Stimulated activated CD4-positive, alpha-beta T cell treated with anti-CD3 and anti-CD28 coated beads, Interleukin-1b, Interleukin-23, amount 100 ng/mL, for 1 hour (primary cell): Measurements from ENCODE around the gene BORCS6.

Experiments used
- DNase-seq, 2 donors: peaks; one replicate each; pipeline ENCODE4 v3.0.0-alpha.2; 2020; ENCODE audit warnings: low read depth in 2 of 2

Gene BORCS6

DNA sequence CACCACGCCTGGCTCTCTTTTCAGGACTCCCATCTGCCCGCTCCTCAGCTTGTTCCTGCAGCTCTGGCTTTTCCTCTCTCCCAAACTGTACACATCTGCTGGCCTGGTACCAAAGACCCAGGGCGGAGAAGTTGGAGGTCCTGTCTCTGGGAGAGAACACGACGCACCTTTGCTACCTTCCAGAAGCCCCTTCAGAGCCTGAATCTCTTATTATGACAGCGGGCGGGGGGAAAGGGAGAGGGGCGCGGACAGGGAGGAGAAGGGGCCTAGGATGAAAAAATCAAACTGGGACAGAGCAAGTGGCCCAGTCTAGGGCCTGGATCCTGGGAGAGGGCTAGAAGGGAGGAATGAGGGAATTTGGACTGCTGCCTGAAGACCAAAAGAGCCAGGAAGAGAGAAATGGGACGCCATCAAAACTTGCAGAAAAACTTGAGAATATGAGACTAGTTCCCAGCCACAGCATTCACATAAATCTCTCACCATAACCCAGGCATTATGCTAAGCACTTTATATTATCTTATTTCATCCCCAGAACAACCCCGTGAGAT is 35.3 kb downstream of the BORCS6 start:
- no peak for DNase-seq

DNA sequence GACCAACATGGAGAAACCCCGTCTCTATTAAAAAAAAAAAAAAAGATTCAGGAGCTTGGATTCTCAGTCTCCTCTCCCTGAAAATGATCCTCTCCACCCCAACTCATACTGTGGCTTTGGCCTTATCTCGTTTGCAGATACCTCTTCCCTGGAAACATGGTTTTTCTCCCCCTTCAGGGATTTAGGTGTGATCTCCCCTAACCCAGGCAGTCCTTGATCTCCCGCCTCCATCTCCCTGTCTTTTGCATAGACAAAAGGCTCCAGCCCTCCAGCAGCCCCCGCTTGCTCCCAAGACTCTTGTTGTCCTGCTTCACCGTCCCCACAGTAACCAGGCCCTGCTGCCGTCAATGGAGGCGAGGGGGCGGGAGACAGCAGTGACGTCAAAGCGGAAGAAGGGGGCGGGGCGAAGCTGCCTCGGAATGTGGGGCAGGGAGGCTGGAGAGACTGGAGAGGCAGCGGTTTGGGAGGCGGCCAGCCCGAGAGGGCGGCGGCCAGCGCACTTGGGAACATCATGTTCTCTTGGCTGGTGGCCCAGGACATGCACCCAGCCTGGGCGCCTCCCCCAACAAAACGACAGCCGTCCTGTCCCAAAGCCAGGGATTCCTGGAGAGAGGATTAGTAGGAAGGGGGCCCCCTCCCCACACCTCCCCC is 35.9 kb downstream of the BORCS6 start:
- DNase-seq = peak; percentile 71

DNA sequence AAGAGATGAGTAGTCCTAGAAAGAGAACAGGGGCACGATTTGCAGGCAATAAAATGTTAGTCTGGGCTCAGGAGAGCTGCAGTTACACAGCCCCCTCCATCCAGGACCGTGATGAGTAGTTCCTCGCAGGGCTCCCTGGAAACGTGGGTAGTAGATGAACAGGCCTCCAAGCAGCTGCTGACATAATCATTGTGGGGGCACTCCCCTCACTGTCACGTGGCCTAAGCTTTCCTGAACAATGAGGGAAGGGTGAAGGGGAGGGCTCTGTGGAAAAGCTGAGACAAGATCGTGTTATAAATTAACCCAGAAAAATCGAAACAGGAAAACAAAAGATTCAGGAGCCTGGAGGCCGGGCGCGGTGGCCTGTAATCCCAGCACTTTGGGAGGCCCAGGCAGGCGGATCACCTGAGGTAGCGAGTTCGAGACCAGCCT is 36.4 kb downstream of the BORCS6 start:
- DNase-seq = no peak

DNA sequence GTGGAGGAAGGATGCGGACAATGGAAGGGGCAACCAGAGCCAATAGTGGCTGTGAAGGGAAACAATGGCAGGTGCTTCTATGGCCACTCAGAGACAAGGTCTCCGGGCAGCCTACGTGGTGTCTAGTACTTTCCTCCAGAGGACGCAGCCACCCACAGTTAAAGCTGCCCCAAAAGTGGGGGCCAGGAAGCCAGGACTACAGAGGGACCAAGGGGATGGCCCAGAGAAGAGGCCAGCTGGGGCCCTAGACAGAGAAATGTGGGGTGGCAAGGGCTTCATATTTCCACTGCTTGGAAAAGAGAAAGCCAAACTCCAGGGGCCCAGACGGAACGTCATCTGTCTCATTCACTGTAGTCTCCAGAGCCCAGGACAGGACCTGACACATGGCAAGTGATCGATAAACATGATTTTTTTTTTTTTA is 36.9 kb downstream of the BORCS6 start:
- DNase-seq = no peak

DNA sequence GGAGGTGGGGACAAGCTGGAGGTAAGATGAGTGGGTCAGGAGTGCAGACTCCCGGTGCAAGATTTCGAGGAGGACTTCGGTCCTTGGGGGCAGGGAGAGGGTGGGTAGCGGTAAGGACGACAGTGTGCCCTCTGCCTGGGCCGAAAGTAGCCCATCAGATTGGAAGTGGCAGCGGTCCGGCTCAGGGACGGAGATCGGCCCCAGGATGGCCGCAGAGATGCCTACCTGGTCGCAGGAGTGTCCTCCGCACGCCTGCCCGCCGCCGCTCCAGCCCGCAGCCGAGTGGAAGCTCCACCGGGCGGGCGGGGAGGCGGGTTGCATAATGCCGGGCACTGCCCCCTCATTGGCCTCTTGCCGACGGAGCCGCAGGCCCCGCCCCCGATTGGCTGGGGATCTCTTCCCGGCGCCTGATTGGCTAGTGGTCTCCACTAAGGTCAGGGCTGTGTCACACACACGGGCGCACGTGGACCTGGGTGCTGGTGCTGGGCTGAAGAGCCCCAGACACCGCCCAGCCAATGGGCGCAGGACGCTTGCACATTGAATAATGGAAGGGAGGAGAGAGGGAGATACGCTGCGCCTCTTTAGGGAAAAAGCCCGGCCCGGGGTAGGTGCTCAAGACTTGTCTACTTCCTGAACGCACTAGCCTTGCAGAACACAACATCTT is 37.7 kb downstream of the BORCS6 start, which contains the start of gene PER1:
Gene PER1, minus strand, starts transcription at position 293 of the 664 bp plus-strand sequence. CDS start 1,698 bp downstream, outside the sequence.
- peak; percentile 61 to 74 for DNase-seq

DNA sequence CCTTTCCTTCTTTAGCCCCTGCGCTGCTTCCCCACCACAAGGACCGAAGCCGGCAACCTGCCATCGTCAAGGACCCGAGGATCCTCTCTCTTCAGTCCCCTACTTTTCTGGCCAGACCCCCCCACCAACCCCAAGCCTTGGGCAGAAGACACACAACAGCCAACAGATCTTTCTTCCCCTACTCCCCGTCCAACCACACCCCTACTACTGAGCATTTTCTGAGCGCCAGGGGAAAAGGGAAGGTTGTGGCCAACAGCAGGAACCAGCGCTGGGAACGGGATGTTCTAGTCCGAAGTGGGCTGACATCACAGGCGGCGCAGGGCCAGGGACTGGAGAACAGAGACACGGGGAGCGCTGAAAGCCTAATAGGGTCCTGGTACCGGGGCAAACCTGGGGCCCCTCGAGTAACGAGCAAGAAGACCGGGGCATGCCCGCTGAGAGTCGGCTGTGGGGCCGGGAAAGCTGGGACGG is 38.3 kb downstream of the BORCS6 start:
- no peak for DNase-seq

DNA sequence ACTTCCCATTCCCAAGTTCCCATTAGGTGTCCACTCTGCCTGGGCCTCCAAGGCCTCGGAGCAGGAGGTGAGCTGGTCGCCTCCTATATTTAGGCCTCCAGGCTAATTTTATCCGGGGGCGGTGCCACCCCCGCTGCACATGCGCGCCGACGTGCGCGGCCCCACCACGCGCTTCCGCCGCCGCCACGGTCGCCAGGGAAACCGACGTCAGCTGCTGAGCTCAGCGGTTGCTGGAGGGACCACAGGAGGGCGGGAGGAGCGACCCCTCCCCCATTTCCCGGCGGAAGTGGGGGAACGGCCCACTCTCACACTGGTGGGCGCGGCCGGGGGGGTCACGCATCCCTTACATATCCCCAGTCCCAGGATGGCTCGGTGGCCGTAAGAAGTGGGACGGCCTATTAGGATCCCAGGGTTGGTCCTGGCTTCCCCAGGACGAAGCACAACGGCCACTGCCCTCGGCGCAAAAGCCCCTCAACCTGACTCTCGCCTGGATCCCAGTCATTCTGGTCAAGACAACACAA is 38.8 kb downstream of the BORCS6 start:
- peak; percentile 68 to 69 for DNase-seq

DNA sequence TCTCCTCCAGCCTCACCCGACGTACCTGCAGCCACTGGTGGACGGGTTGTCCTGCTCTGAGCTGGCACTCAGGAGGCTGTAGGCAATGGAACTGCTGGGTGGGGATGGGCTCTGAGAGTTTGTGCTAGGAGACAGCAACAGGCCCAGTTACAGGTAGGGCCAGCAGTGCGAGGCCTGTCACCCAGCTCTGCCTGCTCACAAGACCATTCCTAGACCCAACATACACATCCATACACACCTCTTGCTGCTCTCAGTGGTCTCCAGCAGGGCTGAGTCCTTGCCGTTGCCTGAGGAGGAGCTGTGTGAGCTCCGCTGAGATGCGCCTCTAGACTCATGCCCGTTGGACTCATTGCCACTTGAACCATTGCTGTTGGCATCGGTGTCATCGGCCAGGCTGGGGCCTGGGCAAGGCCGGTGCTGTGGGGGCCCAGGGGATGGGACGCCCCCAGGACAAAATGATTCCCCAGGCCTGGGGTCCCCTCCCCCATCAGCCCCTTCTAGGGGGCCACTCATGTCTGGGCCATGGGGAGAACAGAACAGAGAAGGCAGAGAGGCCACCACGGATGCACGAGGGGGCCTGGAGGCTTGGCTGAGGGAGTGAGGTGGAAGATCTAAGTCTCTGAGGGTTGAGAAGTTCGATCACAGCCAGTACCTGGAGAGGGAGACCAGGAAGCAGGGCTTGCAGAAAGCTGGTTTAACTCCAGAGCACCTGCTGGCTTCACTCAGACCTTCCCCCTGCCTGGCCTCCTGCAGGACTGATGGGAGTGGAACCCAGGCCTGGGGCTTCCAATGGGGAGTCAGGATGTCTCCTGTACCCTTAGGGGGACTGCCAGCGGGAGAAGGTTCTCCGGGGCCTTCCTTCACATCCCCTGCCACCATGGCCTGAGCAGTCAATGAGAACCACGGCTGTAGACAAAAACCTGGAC is 39.5 kb downstream of the BORCS6 start:
- no peak for DNase-seq

DNA sequence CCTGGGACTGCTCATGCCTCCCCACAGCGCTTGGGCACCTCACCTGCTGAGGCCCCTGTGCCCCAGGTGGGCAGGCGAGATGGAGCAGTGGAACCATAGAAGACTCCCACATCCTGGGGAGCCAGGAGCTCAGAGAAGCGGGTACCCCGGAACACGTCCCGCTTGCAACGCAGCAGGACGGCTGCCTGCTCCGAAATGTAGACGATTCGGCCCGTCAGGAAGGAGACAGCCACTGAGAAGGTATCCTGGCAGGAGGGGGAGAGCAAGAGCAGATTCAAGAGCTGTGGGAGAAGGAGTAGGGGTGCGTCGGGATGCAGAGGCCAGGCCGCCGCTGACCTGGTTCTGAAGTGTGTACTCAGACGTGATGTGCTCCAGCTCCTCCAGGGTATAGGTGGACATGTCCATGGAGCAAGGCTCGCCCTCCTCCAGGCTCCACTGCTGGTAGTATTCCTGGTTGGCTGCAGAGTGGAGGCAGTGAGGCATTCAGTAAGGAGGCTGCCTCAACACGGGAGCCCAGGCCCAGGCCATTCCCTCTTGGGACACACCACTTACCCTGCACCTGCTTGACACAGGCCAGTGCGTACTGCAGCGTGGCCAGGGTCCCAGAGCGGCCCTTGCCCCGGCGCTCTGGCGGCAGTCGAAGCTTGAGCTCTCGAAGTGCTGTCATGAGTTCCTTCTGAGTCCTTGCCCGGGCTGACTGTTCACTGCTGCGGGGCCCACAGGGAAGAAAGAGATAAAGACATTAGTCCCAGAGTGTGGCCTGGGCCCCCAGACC is 40.4 kb downstream of the BORCS6 start:
- no peak for DNase-seq

DNA sequence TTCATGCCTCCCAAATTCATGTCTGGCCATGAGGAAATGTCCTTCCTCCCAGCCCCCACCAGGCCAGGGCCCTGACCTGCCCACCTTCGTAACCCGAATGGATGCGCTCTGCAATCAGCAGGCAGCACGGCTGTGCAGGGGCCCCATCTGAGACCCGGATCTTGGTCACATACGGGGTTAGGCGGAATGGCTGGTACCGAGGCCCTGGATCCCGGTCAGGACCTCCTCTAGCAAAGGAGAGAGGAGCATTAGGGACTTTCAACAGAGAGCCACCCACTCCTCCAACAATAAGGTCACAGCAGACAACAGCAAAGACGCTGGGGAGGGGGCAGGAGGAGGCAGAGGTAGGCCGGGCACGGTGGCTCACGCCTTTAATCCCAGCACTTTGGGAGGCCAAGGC is 41.4 kb downstream of the BORCS6 start:
- DNase-seq = no peak

DNA sequence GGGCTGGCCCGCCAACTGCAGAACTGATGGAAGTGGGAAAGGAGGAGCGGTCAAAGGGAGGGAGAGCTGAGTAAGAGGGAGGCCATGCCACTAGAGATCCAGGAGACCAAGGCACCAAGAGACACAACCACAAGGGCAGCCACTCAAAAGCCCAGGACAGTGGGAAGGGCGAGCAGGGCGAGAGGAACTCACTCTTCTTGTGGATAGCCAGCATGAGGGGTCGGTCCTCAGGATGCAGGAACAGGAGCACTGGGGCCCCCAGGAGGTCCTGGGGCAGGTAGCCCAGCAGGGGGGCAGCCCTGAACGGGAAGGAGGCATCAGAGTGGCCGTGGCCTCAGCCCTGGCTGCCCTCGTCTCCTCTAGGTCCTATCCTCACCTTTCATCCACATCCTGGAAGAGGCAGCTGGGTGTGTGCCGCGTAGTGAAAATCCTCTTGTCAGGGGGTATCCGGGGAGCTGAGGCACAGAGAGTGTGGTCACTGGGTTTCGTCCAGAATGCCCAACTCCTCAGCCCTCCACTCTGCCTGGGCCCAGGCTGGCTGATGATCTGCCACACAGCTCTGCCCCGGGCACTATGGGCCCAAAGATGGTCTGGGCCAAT is 42.1 kb downstream of the BORCS6 start:
- DNase-seq = no peak

DNA sequence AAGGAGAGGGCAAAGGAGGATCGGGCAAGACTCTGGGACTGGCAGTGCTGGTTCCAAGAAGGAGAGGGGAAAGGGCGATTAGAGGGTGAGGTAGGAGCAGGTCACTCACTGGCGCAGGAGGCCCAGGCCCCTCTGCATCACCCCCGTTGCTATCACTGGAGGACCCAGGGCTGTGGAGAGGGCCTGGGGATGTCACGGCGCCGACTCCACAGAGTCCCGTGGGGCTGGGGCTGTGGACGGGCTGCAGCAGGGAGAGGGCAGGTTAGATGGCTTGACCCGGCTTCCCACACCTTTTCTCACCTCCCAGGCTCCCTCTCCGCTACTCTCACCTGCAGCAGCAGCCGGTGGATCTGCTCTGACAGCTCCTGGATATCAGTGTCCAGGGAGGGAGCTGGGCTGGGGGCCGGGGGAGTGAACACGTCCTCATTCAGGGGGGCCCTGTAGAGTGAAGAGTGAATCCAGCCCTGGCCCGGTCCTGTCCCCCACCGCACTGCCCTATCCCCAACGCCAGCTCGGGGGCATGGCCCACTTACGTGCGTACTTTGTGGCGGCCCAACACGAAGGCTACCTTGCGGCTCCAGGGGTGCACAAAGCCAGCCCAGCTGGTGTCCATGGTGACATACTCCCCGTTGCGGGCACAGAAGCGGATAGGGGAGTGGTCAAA is 42.7 kb downstream of the BORCS6 start:
- no peak for DNase-seq

DNA sequence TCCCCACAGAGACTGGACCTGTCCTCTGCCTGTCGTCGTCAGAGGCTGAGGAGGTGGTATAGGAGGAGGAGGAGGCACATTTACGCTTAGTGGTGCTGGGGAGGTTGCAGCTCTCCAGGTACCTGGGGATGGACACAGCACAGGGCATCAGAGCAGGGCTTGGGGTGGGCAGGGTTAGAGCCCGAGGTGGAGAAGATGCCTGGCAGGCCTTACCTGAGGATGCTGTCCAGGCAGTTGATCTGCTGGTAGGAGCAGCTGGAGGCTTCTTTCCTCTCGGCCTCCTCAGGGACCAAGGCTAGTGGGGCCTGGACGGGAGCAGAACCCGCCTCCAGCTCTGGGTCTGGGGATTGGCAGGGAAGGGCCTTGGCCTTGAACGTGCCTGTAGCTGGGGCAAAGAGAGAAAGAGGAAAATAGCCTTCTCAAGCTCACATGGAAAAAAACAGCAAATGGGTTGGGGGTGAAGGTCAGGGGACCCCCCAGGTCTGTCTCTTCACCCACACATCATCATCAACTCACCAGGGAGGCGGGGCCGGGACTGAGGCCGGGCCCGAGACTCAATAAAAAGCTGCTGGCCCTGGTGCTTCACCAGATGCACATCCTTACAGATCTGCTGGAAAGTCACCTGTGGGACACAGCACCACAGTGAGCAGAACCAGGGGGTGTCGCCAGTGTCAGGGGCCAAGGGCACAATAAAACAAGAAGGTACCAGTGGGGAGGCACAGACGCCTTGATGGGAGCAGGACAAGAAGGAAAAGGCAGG is 43.4 kb downstream of the BORCS6 start:
- DNase-seq = no peak

DNA sequence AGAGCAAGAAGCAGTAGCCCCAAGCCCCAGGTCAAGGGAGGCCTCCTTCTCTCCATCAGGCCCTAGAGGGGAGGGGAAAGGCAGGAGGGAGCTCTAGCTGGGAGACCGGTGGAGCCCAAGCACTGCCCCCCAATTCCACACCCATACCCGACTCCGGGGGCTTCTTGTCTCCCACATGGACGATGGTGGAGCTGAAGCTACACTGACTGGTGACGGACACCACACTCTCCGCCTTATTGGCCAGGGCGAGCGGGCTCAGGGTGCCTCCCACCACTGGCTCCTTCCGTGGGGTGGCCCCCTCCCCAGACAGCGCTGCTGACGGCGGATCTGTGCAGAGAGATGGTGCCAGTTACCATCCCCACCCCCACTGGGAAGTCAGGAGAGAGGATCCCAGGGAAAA is 44.2 kb downstream of the BORCS6 start:
- DNase-seq = no peak

DNA sequence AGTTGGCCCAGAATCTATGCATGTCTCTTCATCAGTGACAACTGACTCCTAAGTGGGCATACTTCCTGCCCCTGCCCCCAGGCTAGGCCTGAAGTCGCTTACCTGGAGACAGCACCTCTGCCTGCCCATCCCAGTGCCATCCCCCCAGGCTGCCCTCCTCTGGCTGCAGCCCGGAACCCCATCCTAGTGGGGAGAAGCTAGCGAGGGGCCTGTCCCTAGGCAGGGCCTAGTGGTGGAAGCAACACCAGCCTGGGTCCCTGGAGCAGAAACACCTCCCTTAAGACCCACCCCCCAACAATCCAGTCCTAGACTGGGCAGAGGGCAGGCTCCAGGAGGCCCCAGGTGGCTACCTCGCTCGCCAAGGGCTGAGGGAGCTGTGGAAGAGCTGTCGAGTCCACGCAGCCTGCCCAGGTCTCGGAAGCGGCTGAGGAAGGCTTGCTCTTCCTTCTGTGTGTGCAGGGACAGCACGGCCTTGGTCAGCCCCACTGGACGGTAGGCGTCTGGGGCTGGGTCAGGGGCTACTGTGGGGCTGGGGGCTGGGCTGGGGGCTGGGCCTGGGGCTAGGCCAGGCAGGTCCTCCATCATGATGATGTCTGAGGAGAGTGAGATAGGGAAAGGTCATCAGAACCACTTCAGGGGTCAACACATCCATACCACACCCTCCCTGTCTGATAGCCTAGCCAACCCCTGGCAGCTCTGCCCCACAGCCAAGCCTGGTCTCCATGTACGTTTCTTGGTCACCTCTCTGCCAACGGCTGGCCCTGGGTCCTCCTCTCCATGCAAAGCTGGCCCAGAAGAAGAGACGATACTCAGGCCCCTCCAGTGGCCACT is 45.4 kb downstream of the BORCS6 start:
- DNase-seq = no peak

DNA sequence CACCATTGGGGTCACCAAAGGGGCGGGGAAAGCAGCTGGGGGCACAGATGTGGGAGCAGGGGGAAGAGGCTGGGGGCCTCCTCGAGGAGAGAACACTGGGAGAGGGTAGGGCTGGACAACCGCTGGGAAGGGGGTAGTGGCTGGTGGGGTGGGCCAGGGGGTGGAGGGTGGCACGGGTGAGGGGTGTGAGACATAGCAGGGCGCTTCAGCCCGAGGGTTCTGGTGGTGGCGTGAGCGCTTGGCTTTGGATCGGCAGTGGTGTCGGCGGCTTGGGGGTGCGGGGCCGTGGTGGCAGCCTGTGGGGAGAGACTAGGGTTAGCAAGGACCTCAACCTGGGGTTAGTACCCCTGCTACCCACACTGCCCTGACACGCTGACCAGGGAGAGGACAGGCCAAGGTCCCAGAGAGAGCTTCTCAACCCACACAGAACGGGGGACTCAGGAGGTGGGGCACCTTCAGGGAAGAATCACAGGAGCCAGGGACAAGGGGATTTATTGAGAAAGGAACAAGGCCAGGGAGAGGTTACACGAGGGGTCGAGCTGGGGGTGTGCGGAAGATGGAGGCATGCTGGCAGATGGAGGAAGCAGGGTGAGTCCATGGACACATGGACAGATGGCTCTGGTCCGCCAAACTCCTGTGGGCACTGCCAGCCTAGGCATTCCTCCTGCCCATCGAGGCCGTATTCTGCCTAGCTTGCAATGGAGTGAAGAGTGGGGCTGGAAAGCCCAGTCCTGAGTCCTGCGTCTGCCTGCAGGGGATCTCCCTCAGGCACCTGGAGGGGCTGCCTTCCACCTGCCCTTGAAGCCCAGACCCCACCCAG is 46.2 kb downstream of the BORCS6 start:
- no peak for DNase-seq

DNA sequence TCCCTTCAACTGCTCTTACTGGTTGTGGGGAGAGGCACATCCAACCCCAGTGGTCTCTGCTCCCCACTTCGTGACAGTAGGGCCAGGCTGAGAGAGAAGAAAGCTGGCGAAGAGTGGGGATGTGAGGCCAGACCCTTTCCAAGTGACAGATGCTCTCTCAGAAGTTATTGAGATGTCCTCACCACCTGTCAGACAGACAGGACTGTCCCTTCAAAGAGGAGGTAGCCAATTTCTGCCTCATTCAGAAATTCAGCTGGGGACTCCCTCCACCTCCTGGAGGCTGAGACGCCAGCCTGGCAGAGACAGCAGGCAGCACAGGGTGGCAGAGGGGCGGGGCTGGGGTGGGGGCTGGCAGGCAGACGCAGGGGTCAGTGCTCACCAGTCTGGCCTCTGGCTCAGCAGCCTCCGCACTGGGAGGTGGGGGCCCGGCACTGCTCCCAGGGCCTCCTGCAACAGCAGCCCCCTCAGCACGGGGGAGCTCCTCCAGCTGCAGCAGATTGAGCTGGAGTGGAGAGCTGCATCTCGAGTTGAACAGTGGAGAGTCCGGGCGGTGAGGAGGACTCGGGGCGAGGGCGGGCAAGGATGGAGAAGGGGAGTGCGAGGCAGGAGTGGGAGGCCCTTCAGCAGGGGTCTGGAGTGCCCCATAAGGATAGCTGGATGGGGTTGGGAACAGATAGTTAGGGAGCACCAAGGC is 46.9 kb downstream of the BORCS6 start:
- DNase-seq = no peak
